Stimulated activated CD4-positive, alpha-beta T cell treated with anti-CD3 and anti-CD28 coated beads, Interleukin-2, amount 100 ng/mL, for 48 hours (primary cell): Measurements from ENCODE around the gene POLR2J2.
"Not testable (repeated sequence)": the region's sequence is repeated elsewhere in the genome, so short reads cannot be mapped to it uniquely, and the experiment has no call there.

ENCODE experiments used
- DNase-seq, 2 donors: peaks; one replicate each; pipeline ENCODE4 v3.0.0-alpha.2; 2020

Gene POLR2J2

GRCh38 chr7:102667523-102667922 is 3.9 kb downstream of the POLR2J2 start:
- DNase-seq: not testable (repeated sequence)

DNA sequence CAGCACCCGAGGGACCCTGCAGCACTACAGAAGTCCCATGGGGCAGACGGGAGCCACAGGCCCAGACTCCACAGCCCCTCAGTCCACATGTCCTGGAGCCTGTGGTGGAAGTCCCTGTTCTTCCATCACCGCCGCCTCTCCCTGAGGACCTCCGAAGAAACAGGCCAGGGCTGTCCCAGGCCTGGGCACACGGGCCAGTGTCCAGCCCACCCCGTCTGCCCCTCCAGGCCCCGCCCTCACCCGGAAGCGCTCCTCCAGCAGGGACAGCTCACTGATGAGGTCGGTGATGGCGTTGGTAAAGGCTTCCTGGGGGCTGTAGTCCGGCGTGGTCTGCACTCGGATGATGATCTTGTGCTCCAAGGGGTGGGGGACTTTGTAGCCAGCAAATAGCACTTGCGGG is 4.6 kb downstream of the POLR2J2 start:
- not testable (repeated sequence) for DNase-seq

DNA sequence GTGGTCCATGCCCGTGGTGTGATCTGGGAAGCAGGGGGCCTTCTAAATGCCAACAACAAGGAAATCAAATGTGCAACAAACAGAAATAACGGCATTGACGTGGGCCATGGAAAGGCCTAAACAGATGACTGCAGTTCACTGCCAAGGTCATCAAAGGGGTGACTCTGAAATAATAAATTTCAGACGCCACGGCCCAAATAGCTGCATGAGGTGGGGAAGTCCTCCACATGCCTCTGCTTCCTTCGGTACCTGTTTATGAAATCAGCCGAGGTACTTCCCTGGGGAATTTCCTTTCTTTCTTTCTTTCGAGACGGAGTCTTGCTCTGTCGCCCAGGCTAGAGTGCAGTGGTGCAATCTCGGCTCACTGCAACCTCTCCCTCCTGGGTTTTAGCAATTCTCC is 6.7 kb downstream of the POLR2J2 start:
- not testable (repeated sequence) for DNase-seq

GRCh38 chr7:102649924-102650323 is 21.5 kb downstream of the POLR2J2 start, which contains the start of gene SPDYE2B:
Gene SPDYE2B, plus strand, starts transcription at chr7:102650319. Its CDS starts 2,030 bp downstream, at chr7:102652349.
- not testable (repeated sequence) for DNase-seq

- not testable (repeated sequence) for DNase-seq
These were observed 23.6 kb downstream of the POLR2J2 start for GRCh38 chr7:102647813-102648212.

GRCh38 chr7:102643404-102643803 is 28.1 kb downstream of the POLR2J2 start:
- not testable (repeated sequence) for DNase-seq

DNA sequence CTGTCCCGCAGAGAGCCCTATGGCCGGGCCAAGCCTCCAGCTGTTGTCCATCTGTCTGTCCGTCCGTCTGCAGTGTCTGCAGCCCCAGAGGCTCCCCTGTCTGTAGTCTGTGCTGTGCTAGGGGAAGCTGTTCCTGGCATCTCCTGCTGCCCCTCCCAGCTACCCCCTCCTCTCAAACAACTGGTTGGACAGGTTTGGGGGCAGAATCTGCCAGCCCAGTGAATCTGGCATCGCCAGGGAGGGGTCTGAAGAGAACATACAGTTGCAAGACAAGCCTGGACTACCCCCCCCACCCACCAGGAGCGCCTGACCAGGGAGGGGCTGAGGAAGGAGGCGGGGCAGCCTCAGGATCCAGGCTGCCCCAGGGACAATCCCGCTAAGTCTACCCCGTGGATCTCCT is 28.8 kb downstream of the POLR2J2 start, which contains the start of gene UPK3BL1:
TSS of gene UPK3BL1 (minus strand) at position 101 of the 400 bp plus-strand sequence. CDS start at position 51, 50 bp downstream.
- DNase-seq: not testable (repeated sequence)

DNA sequence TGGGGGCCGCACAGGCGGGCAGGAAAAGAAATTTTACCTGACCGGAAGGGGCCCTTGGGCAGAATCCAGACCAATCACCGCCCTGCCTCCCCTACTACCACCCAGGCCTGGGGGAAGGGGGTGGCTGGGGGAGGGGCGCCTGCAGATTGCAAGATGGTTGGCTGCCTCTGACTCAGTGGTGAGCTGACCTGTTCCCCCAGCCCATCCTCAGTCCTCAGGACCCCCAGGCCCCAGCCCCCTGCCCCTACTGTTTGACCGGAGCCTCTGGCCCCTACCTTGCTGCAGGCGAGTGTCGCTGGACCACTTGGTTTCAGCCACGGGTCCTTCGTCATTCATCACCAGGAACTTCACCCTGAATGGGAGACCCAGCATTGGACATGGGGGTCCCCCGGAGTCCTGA is 32.6 kb downstream of the POLR2J2 start:
- DNase-seq: not testable (repeated sequence)

- not testable (repeated sequence) for DNase-seq
These were observed 34.5 kb downstream of the POLR2J2 start for GRCh38 chr7:102636956-102637355.

GRCh38 chr7:102635354-102635753 is 36.1 kb downstream of the POLR2J2 start:
- DNase-seq: not testable (repeated sequence)

DNA sequence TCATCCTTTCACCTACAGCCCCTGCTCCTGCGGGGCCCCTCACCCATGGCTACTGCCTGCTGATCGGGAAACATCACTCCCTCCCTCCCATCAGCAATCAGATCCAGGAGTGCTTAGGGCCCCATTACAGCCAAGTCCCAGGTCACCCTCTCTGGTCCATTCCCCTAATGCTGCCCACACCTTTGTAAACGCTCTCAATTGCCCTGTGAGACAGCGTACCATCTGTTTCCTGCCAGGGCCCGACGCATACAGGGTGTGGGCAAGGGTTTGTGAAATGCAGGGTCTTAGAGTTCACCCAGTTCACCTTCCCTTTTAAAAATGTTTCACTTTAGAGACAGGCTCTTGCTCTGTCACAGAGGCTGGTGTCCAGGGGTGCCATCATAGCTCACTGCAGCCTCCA is 37.2 kb downstream of the POLR2J2 start:
- not testable (repeated sequence) for DNase-seq

- not testable (repeated sequence) for DNase-seq
These were observed 40.8 kb downstream of the POLR2J2 start for GRCh38 chr7:102630622-102631021.

GRCh38 chr7:102627271-102627904 is 44.1 kb downstream of the POLR2J2 start:
- not testable (repeated sequence) for DNase-seq

- DNase-seq: not testable (repeated sequence)
These were observed 53.3 kb downstream of the POLR2J2 start for GRCh38 chr7:102618122-102618521.

DNA sequence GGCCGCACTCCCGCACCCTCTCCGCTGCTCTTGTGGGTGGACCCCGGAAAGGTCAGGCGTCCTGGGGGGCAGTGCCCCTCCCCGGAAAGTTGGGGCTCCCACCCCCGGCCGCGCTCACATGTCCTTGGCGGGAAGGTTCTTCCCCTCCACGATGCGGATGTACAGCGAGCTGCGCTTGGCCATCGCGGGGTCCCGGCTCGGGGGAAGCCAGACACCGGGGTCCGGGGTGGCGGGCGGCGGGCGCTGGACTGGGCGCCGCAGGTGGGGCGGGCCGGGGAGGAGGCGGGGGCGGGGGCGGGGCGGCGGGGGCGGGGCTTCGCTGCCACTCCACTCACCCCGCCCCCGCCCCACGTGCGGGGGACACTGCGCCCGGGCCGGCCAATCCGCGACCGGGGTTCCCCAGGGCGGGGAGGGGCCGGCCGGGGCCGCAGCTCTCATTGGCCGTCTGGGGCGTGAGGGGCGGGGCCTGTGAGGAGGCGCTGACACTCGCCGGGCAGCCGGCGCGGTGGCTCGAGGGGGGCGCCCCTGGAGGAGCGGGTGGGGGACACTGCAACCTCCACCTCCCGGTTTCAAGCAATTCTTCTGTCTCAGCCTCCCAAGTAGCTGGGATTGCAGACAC is 54.8 kb downstream of the POLR2J2 start, which contains the start of gene RASA4:
TSS of gene RASA4 (minus strand) at position 250 of the 619 bp plus-strand sequence. CDS start at position 183, 67 bp downstream.
- peak in 1 of 2 donors; percentile 23 for DNase-seq
